Measurements from ENCODE around the gene VAV2.

VAV2 gene

GRCh38 chr9:133888048-133888808 is 103.9 kb downstream of the VAV2 start:
- H3K27me3 ChIP-seq (ENCODE audit: insufficient read depth, low read length, poor library complexity) = no peaks in the 10 kb centered on the region
- no peak overlapping the region for H4K8ac ChIP-seq (ENCODE audit: low read depth, low read length)
- no peak overlapping the region for H4K5ac ChIP-seq (ENCODE audit: low read length)
- H3K4me3 ChIP-seq (ENCODE audit: low read length) = no peak overlapping the region
- H3K18ac ChIP-seq (ENCODE audit: low read length) = peak overlapping the region; percentile 13
- no peak overlapping the region for H2BK5ac ChIP-seq (ENCODE audit: low read length)
- no peak overlapping the region for H3K27ac ChIP-seq (ENCODE audit: low read depth, low read length)
- peaks cover 2% of the 10 kb centered on the region for H3K4me1 ChIP-seq (ENCODE audit: control insufficient read depth, low read depth, low read length)
- H3K56ac ChIP-seq (ENCODE audit: low read length) = peak overlapping the region; percentile 62
- WGBS (ENCODE audit: extremely low coverage, insufficient coverage, low lambda C conversion rate) = no CpG with 5 or more reads among the region's 25 CpGs
- peak overlapping the region; percentile 64 for H3K4ac ChIP-seq (ENCODE audit: low read depth, low read length)
- H3K79me1 ChIP-seq (ENCODE audit: low read length) = peaks cover 6% of the 10 kb centered on the region
- no peak overlapping the region for H3K23ac ChIP-seq (ENCODE audit: low read length)
- no peak overlapping the region for H2BK15ac ChIP-seq (replicated peaks; ENCODE audit: low read depth)
- peak overlapping the region; percentile 66 for H2BK120ac ChIP-seq (ENCODE audit: low read depth, low read length)
- no peak overlapping the region for H3K4me2 ChIP-seq (ENCODE audit: low read length)
- H2AK5ac ChIP-seq (ENCODE audit: low read length) = no peak overlapping the region
- H3K9ac ChIP-seq (ENCODE audit: low read length) = peak overlapping the region; percentile 22
- no peaks in the 10 kb centered on the region for H3K36me3 ChIP-seq (ENCODE audit: control insufficient read depth, insufficient read depth, low read length)
- DNase-seq = no peak
- peaks cover 3% of the 10 kb centered on the region for H3K79me2 ChIP-seq (ENCODE audit: control insufficient read depth, insufficient read depth, low read length)

GRCh38 chr9:133887540-133888047 is 104.5 kb downstream of the VAV2 start:
- H3K4me1 ChIP-seq (ENCODE audit: control insufficient read depth, low read depth, low read length) = peaks cover 4% of the 10 kb centered on the region
- no peak overlapping the region for H3K27ac ChIP-seq (ENCODE audit: low read depth, low read length)
- no peak overlapping the region for H2AK5ac ChIP-seq (ENCODE audit: low read length)
- no peak overlapping the region for H2BK5ac ChIP-seq (ENCODE audit: low read length)
- no peak overlapping the region for H3K4ac ChIP-seq (ENCODE audit: low read depth, low read length)
- H3K36me3 ChIP-seq (ENCODE audit: control insufficient read depth, insufficient read depth, low read length) = no peaks in the 10 kb centered on the region
- DNase-seq = no peak
- H3K4me2 ChIP-seq (ENCODE audit: low read length) = no peak overlapping the region
- peaks cover 8% of the 10 kb centered on the region for H3K79me1 ChIP-seq (ENCODE audit: low read length)
- H3K4me3 ChIP-seq (ENCODE audit: low read length) = no peak overlapping the region
- peak overlapping the region; percentile 13 for H3K18ac ChIP-seq (ENCODE audit: low read length)
- H4K8ac ChIP-seq (ENCODE audit: low read depth, low read length) = no peak overlapping the region
- H3K23ac ChIP-seq (ENCODE audit: low read length) = no peak overlapping the region
- no peak overlapping the region for H2BK15ac ChIP-seq (replicated peaks; ENCODE audit: low read depth)
- H3K9ac ChIP-seq (ENCODE audit: low read length) = peak overlapping the region; percentile 22
- H3K27me3 ChIP-seq (ENCODE audit: insufficient read depth, low read length, poor library complexity) = no peaks in the 10 kb centered on the region
- no CpG with 5 or more reads among the region's 18 CpGs for WGBS (ENCODE audit: extremely low coverage, insufficient coverage, low lambda C conversion rate)
- H3K79me2 ChIP-seq (ENCODE audit: control insufficient read depth, insufficient read depth, low read length) = peaks cover 3% of the 10 kb centered on the region
- peak overlapping the region; percentile 38 for H3K56ac ChIP-seq (ENCODE audit: low read length)
- no peak overlapping the region for H2BK120ac ChIP-seq (ENCODE audit: low read depth, low read length)
- H4K5ac ChIP-seq (ENCODE audit: low read length) = no peak overlapping the region

- Histone ChIP-seq H3K56ac (ENCODE audit: low read length) (peak overlapping the region; percentile 64), H2AK5ac (ENCODE audit: low read length) (no peak overlapping the region), H3K23ac (ENCODE audit: low read length) (no peak overlapping the region), H3K79me1 (ENCODE audit: low read length) (peaks cover 10% of the 10 kb centered on the region), H3K36me3 (ENCODE audit: control insufficient read depth, insufficient read depth, low read length) (no peaks in the 10 kb centered on the region), H4K8ac (ENCODE audit: low read depth, low read length) (no peak overlapping the region), H3K27ac (ENCODE audit: low read depth, low read length) (no peak overlapping the region), H3K9ac (ENCODE audit: low read length) (no peak overlapping the region), H3K4me1 (ENCODE audit: control insufficient read depth, low read depth, low read length) (peaks cover 5% of the 10 kb centered on the region), H3K27me3 (ENCODE audit: insufficient read depth, low read length, poor library complexity) (no peaks in the 10 kb centered on the region), H4K5ac (ENCODE audit: low read length) (no peak overlapping the region), H2BK5ac (ENCODE audit: low read length) (no peak overlapping the region), H3K18ac (ENCODE audit: low read length) (no peak overlapping the region), H3K4me3 (ENCODE audit: low read length) (no peak overlapping the region), H3K79me2 (ENCODE audit: control insufficient read depth, insufficient read depth, low read length) (peaks cover 3% of the 10 kb centered on the region), H2BK120ac (ENCODE audit: low read depth, low read length) (no peak overlapping the region), H3K4me2 (ENCODE audit: low read length) (no peak overlapping the region), H3K4ac (ENCODE audit: low read depth, low read length) (no peak overlapping the region), H2BK15ac (replicated peaks; ENCODE audit: low read depth) (no peak overlapping the region)
- WGBS (ENCODE audit: extremely low coverage, insufficient coverage, low lambda C conversion rate) = no CpG with 5 or more reads among the region's 14 CpGs
- DNase-seq = no peak
Observed at GRCh38 chr9:133886563-133887501, 105.3 kb downstream of the VAV2 start.

- H3K4me3 ChIP-seq (ENCODE audit: low read length) = no peak overlapping the region
- H3K4ac ChIP-seq (ENCODE audit: low read depth, low read length) = no peak overlapping the region
- H3K36me3 ChIP-seq (ENCODE audit: control insufficient read depth, insufficient read depth, low read length) = no peaks in the 10 kb centered on the region
- no peak overlapping the region for H2BK15ac ChIP-seq (replicated peaks; ENCODE audit: low read depth)
- no peak overlapping the region for H2AK5ac ChIP-seq (ENCODE audit: low read length)
- H3K18ac ChIP-seq (ENCODE audit: low read length) = no peak overlapping the region
- no peak overlapping the region for H3K9ac ChIP-seq (ENCODE audit: low read length)
- H4K5ac ChIP-seq (ENCODE audit: low read length) = no peak overlapping the region
- H2BK5ac ChIP-seq (ENCODE audit: low read length) = no peak overlapping the region
- H4K8ac ChIP-seq (ENCODE audit: low read depth, low read length) = no peak overlapping the region
- no peaks in the 10 kb centered on the region for H3K27me3 ChIP-seq (ENCODE audit: insufficient read depth, low read length, poor library complexity)
- no peak overlapping the region for H3K4me2 ChIP-seq (ENCODE audit: low read length)
- no peak overlapping the region for H3K27ac ChIP-seq (ENCODE audit: low read depth, low read length)
- H3K23ac ChIP-seq (ENCODE audit: low read length) = no peak overlapping the region
- no peak overlapping the region for H3K56ac ChIP-seq (ENCODE audit: low read length)
- peaks cover 5% of the 10 kb centered on the region for H3K4me1 ChIP-seq (ENCODE audit: control insufficient read depth, low read depth, low read length)
- no peak for DNase-seq
- H2BK120ac ChIP-seq (ENCODE audit: low read depth, low read length) = no peak overlapping the region
- H3K79me1 ChIP-seq (ENCODE audit: low read length) = peaks cover 16% of the 10 kb centered on the region
- peaks cover 3% of the 10 kb centered on the region for H3K79me2 ChIP-seq (ENCODE audit: control insufficient read depth, insufficient read depth, low read length)
- WGBS (ENCODE audit: extremely low coverage, insufficient coverage, low lambda C conversion rate) = no CpG with 5 or more reads among the region's 19 CpGs
Observed at GRCh38 chr9:133884907-133885744, 107.0 kb downstream of the VAV2 start.

- Histone ChIP-seq H3K27ac (ENCODE audit: low read depth, low read length) (no peak overlapping the region), H2BK120ac (ENCODE audit: low read depth, low read length) (no peak overlapping the region), H3K4me3 (ENCODE audit: low read length) (no peak overlapping the region), H3K79me1 (ENCODE audit: low read length) (peaks cover 16% of the 10 kb centered on the region), H3K9ac (ENCODE audit: low read length) (no peak overlapping the region), H3K4me1 (ENCODE audit: control insufficient read depth, low read depth, low read length) (peaks cover 5% of the 10 kb centered on the region), H3K18ac (ENCODE audit: low read length) (no peak overlapping the region), H4K8ac (ENCODE audit: low read depth, low read length) (no peak overlapping the region), H3K56ac (ENCODE audit: low read length) (peak overlapping the region; percentile 49), H3K79me2 (ENCODE audit: control insufficient read depth, insufficient read depth, low read length) (peaks cover 3% of the 10 kb centered on the region), H2BK5ac (ENCODE audit: low read length) (no peak overlapping the region), H3K27me3 (ENCODE audit: insufficient read depth, low read length, poor library complexity) (no peaks in the 10 kb centered on the region), H2AK5ac (ENCODE audit: low read length) (no peak overlapping the region), H3K23ac (ENCODE audit: low read length) (no peak overlapping the region), H3K4me2 (ENCODE audit: low read length) (no peak overlapping the region), H3K36me3 (ENCODE audit: control insufficient read depth, insufficient read depth, low read length) (no peaks in the 10 kb centered on the region), H2BK15ac (replicated peaks; ENCODE audit: low read depth) (no peak overlapping the region), H4K5ac (ENCODE audit: low read length) (no peak overlapping the region), H3K4ac (ENCODE audit: low read depth, low read length) (no peak overlapping the region)
- no peak for DNase-seq
- WGBS (ENCODE audit: extremely low coverage, insufficient coverage, low lambda C conversion rate) = no CpG with 5 or more reads among the region's 24 CpGs
Observed at GRCh38 chr9:133882849-133883755, 109.0 kb downstream of the VAV2 start.

Measured in mesendoderm (in vitro differentiated cells).